Neuronal stem cell (in vitro differentiated cells): Measurements from ENCODE around the gene GLCCI1.
"Not testable (repeated sequence)": the region's sequence is repeated elsewhere in the genome, so short reads cannot be mapped to it uniquely, and the experiment has no call there.

Source experiments
- DNase-seq: peaks from one replicate; pipeline ENCODE4 v3.0.0-alpha.2; 2013; ENCODE audit warnings: low spot score
- H2AFZ ChIP-seq: one replicate; pipeline ENCODE4 v1.6.1; 2013; ENCODE audit warnings: mild to moderate bottlenecking, low read length, inconsistent platforms
- H2AK5ac ChIP-seq: 2 replicates; pipeline ENCODE4 v1.6.1; 2013; ENCODE audit warnings: low read depth, mild to moderate bottlenecking, inconsistent platforms, low read length, moderate library complexity, mixed read lengths
- H2BK120ac ChIP-seq: 2 replicates; pipeline ENCODE4 v1.6.1; 2013; ENCODE audit warnings: low read depth, mild to moderate bottlenecking, inconsistent platforms, low read length, moderate library complexity, mixed read lengths
- H2BK12ac ChIP-seq: one replicate; pipeline ENCODE4 v1.6.1; 2013; ENCODE audit warnings: low read length, inconsistent platforms
- H2BK15ac ChIP-seq: 2 replicates; pipeline ENCODE4 v1.6.1; 2013; ENCODE audit warnings: mild to moderate bottlenecking, low read length, inconsistent platforms, mixed read lengths
- H2BK5ac ChIP-seq: one replicate; pipeline ENCODE4 v1.6.1; 2013; ENCODE audit warnings: inconsistent platforms, mild to moderate bottlenecking, low read length, moderate library complexity
- H3K14ac ChIP-seq: one replicate; pipeline ENCODE4 v1.6.1; 2013; ENCODE audit warnings: low read length, inconsistent platforms
- H3K18ac ChIP-seq: 2 replicates; pipeline ENCODE4 v1.6.1; 2013; ENCODE audit warnings: low read length, inconsistent platforms
- H3K23ac ChIP-seq: 2 replicates; pipeline ENCODE4 v1.6.1; 2013; ENCODE audit warnings: low read depth, mild to moderate bottlenecking, mixed read lengths, low read length, inconsistent platforms; ENCODE audit not compliant: poor library complexity
- H3K27ac ChIP-seq: replicated peaks from 3 replicates; pipeline ENCODE4 v1.5.1; 2013; ENCODE audit warnings: low read length, inconsistent platforms
- H3K27me3 ChIP-seq, 3 experiments: 2 replicates each; pipeline ENCODE4 v1.6.1; 2013; ENCODE audit warnings: low read length in 3 of 3, mild to moderate bottlenecking in 2 of 3, inconsistent platforms in 1 of 3, low read depth in 1 of 3, mixed read lengths in 1 of 3, moderate library complexity in 1 of 3; ENCODE audit not compliant: control insufficient read depth in 3 of 3, insufficient read depth in 3 of 3
- H3K36me3 ChIP-seq, 2 donors: replicated peaks in 1 of 2; 2 replicates each; pipeline ENCODE4 v1.6.1; 2013; ENCODE audit warnings: low read length in 2 of 2; ENCODE audit not compliant: control insufficient read depth in 2 of 2, insufficient read depth in 2 of 2
- H3K4ac ChIP-seq: 2 replicates; pipeline ENCODE4 v1.6.1; 2013; ENCODE audit warnings: inconsistent platforms, mild to moderate bottlenecking, low read length, moderate library complexity
- H3K4me1 ChIP-seq, 2 donors: 1 replicate in 1 of 2; 2 replicates in 1 of 2; pipeline ENCODE4 v1.6.1; 2013; ENCODE audit warnings: low read length in 2 of 2, low read depth in 1 of 2; ENCODE audit not compliant: control insufficient read depth in 2 of 2, insufficient read depth in 1 of 2
- H3K4me2 ChIP-seq: one replicate; pipeline ENCODE4 v1.6.1; 2013; ENCODE audit warnings: mild to moderate bottlenecking, low read length, inconsistent platforms; ENCODE audit not compliant: insufficient read depth, poor library complexity, severe bottlenecking
- H3K4me3 ChIP-seq, 2 donors: 2 replicates each; pipeline ENCODE4 v1.5.1; 2013; ENCODE audit warnings: low read length in 2 of 2, mild to moderate bottlenecking in 2 of 2, inconsistent platforms in 1 of 2, moderate library complexity in 1 of 2
- H3K79me1 ChIP-seq: one replicate; pipeline ENCODE4 v1.6.1; 2013; ENCODE audit warnings: low read depth, mild to moderate bottlenecking, inconsistent platforms, low read length, moderate library complexity
- H3K9ac ChIP-seq: one replicate; pipeline ENCODE4 v1.6.1; 2013; ENCODE audit warnings: mild to moderate bottlenecking, low read depth, low read length, inconsistent platforms; ENCODE audit not compliant: poor library complexity
- H3K9me3 ChIP-seq, 2 donors: replicated peaks in 1 of 2; 2 replicates each; pipeline versions ENCODE3 to v1.6.1; 2013; ENCODE audit warnings: low read length in 2 of 2, mild to moderate bottlenecking in 2 of 2, inconsistent platforms in 1 of 2, low read depth in 1 of 2, mixed read lengths in 1 of 2, moderate library complexity in 1 of 2; ENCODE audit not compliant: control insufficient read depth in 2 of 2, insufficient read depth in 1 of 2
- H4K8ac ChIP-seq: one replicate; pipeline ENCODE4 v1.6.1; 2013; ENCODE audit warnings: low read depth, mild to moderate bottlenecking, inconsistent platforms, low read length, moderate library complexity
- H4K91ac ChIP-seq: one replicate; pipeline ENCODE4 v1.6.1; 2013; ENCODE audit warnings: low read length, low read depth, mild to moderate bottlenecking, inconsistent platforms; ENCODE audit not compliant: poor library complexity
- WGBS, 2 donors: extraction: QIAGEN DNeasy Blood & Tissue Kit; methylation state at CpG; one replicate each; pipeline ENCODE4 v1.1.7; 2013; ENCODE audit warnings: missing lambda C conversion rate in 2 of 2, mixed read lengths in 1 of 2; ENCODE audit not compliant: insufficient read length in 2 of 2, insufficient replicate concordance in 1 of 2; ENCODE audit errors: extremely low coverage in 2 of 2; 5-methylcytosine and 5-hydroxymethylcytosine counted together

Gene GLCCI1

DNA sequence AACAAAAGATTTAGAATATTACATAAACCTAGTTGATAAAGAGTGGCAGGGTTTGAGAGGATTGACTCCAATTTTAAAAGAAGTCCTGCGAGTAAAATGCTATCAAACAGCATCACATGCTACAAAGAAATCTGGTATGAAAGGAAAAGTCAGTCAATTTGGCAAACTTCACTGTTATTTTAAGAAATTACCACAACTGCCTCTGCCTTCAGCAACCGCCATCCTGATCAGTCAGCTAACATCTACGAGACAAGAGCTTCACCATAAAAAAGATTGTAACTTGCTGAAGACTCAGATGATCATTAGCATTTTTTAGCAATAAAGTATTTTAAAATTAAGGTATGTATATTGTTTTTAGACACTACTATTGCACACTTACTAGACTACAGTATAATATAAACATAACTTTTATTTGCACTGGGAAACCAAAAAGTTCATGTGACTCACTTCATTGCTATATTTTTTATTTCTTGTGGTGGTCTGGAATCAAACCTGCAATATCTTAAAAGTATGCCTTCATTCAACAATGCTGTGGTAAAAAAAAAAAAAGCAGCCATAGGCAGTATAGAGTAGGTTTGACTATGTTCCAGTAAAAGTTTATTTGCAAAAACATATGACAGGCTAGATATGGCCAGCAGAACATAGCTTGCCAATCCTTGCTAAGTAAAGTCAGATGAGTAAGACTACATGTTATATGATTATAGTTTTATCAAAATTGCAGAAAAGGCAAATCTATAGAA, 74.4 kb downstream of the GLCCI1 start:
- no peak overlapping the region for H2BK15ac ChIP-seq
- H3K9ac ChIP-seq, result no peak overlapping the region
- H3K79me1 ChIP-seq, result no peaks in the 10 kb centered on the region
- no peak for DNase-seq
- no peak overlapping the region for H2BK120ac ChIP-seq
- no peak overlapping the region for H3K4me3 ChIP-seq
- peaks cover 2 to 43% of the 10 kb centered on the region in 2 donors for H3K36me3 ChIP-seq
- no peak overlapping the region for H2AK5ac ChIP-seq
- no peak overlapping the region for H4K8ac ChIP-seq
- no peak overlapping the region for H2BK12ac ChIP-seq
- peaks cover 0 to 2% of the 10 kb centered on the region in 2 donors for H3K4me1 ChIP-seq
- H3K27ac ChIP-seq, result no peak overlapping the region
- no peak overlapping the region for H2BK5ac ChIP-seq
- no peaks in the 10 kb centered on the region for H3K27me3 ChIP-seq
- no peak overlapping the region for H3K23ac ChIP-seq
- no peak overlapping the region for H3K4ac ChIP-seq
- H4K91ac ChIP-seq, result no peak overlapping the region
- no peak overlapping the region for H2AFZ ChIP-seq
- H3K4me2 ChIP-seq, result no peak overlapping the region
- no peak overlapping the region for H3K14ac ChIP-seq
- no CpG with 5 or more reads among the region's 3 CpGs for WGBS, 2 donors
- H3K18ac ChIP-seq, result no peak overlapping the region
- H3K9me3 ChIP-seq, result peaks cover 0 to 3% of the 10 kb centered on the region in 2 donors

DNA sequence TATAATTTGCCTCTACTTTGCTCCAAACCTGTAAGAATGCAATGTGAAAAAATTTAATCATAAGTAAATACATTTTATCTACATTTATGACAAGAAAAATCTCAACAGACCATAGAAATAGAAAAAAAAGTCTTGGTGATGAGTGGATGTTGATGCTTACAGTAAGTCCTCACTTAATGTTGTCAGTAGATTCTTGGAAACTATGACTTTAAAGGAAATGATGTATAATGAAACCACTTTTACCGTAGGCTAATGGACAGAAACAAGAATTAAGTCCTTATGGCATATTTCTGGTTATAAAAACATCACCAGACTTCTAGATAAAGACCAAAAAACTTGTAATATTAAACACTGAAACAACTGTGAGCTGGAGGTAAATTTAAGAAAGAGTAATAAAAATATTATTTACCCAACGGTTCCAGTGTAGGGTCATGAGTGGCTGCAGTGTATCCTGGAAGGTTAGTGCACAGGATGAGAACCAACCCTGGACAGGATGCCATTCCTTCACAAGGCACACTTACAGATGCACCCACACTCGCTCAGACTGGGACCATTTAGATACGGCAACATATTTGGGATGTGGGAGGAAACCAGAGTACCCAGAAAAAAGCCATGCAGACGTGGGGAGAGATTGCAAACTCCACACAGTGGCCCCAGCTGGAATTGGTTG, 76.3 kb downstream of the GLCCI1 start:
- Histone ChIP-seq H3K9me3 (peaks cover 0 to 3% of the 10 kb centered on the region in 2 donors), H2BK120ac (no peak overlapping the region), H3K18ac (no peak overlapping the region), H2BK12ac (no peak overlapping the region), H3K4me3 (no peak overlapping the region), H2AFZ (no peak overlapping the region), H2BK5ac (no peak overlapping the region), H3K27ac (no peak overlapping the region), H3K14ac (no peak overlapping the region), H2BK15ac (no peak overlapping the region), H3K23ac (no peak overlapping the region), H3K4me2 (no peak overlapping the region), H3K9ac (no peak overlapping the region), H3K4ac (no peak overlapping the region), H4K91ac (no peak overlapping the region), H3K79me1 (no peaks in the 10 kb centered on the region), H3K27me3 (no peaks in the 10 kb centered on the region), H2AK5ac (no peak overlapping the region), H3K36me3 (peaks cover 2 to 52% of the 10 kb centered on the region in 2 donors), H3K4me1 (peaks cover 0 to 2% of the 10 kb centered on the region in 2 donors), H4K8ac (no peak overlapping the region)
- no CpG with 5 or more reads among the region's 5 CpGs for WGBS, 2 donors
- DNase-seq, result no peak

DNA sequence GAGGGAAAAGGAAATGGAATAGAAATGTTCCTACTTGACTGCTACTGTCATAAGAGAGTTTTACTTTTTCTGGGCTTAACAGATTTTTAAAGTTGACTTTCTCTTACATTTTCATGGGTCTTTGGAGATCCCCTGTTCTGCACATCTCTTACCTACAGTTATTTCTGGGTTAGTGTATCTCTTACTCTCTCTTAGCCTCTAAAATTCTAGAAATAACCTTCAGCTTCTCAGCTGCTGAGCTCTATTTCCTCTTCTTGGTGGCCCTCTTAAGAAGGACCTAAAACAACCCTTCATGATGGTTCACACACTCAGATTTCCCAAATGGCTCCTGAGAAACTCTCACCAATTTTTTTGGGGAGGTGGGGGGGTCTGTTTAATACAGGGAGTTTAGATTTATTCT, 79.5 kb downstream of the GLCCI1 start:
- not testable (repeated sequence) for H3K18ac ChIP-seq, H3K4me3 ChIP-seq, H3K9me3 ChIP-seq, H3K23ac ChIP-seq, H3K27me3 ChIP-seq, H2BK5ac ChIP-seq, H3K79me1 ChIP-seq, DNase-seq, H3K9ac ChIP-seq, H2BK15ac ChIP-seq, H3K4ac ChIP-seq, H2BK120ac ChIP-seq, H4K8ac ChIP-seq, H2AFZ ChIP-seq, H4K91ac ChIP-seq, H3K4me1 ChIP-seq, H2AK5ac ChIP-seq, H3K14ac ChIP-seq, H3K27ac ChIP-seq, H3K4me2 ChIP-seq, H2BK12ac ChIP-seq
- peaks cover 4 to 36% of the 10 kb centered on the region in 2 donors for H3K36me3 ChIP-seq

DNA sequence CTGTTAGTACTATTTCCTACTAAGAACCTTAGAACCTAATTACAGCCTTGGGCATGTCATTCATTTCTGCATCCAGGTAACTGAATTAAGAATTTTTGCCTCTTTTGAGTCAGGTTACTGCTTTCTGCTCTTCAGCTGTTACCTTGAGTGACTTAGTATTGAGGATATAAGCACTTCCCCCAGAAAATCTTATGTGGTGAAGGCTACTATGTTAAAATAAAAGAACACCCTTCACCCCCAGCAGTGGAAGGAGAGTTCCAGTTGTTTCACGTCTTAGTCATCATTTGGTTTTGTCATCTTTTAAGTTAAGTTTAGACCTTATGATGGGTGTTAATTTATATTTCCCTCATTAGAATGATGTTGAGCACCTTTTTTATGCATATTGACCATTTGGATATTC, 82.8 kb downstream of the GLCCI1 start:
- no CpG with 5 or more reads among the region's 1 CpG for WGBS, 2 donors

More for the DNA sequence above, 82.8 kb downstream of the GLCCI1 start:
- Histone ChIP-seq H3K4ac (no peak overlapping the region), H3K36me3 (peaks cover 6 to 29% of the 10 kb centered on the region in 2 donors), H3K23ac (no peak overlapping the region), H2AK5ac (no peak overlapping the region), H2BK5ac (no peak overlapping the region), H3K27me3 (no peaks in the 10 kb centered on the region), H3K4me3 (no peak overlapping the region), H3K14ac (no peak overlapping the region), H3K27ac (no peak overlapping the region), H3K4me1 (no peaks in the 10 kb centered on the region), H2BK120ac (no peak overlapping the region), H4K8ac (no peak overlapping the region), H3K4me2 (no peak overlapping the region), H3K9ac (no peak overlapping the region), H4K91ac (no peak overlapping the region), H3K79me1 (no peaks in the 10 kb centered on the region), H2BK15ac (no peak overlapping the region), H3K18ac (no peak overlapping the region), H2BK12ac (no peak overlapping the region), H3K9me3 (peaks cover 0 to 3% of the 10 kb centered on the region in 2 donors), H2AFZ (no peak overlapping the region)
- DNase-seq, result no peak
